ENCODE measurements around the gene GRIP1.

DNA sequence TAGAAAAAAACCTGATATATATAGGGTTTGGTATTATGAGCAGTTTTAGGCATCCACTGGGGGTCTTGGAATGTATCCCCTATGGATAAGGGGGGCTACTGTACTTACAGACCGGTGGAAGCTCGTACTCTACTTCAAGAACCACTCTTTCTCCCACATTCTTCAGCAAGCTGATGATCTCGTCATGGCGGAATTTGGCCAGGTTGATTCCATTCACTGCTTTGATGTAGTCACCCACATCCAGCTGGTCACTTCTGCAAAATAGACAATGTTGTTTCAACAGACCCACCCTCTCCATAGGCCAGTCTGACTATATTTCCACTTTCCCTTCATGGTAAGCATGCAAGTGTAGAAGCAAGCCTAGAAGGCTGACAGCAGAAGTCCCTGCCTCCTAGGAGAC lies 139.9 kb downstream of the GRIP1 start:
- TF ChIP-seq POLR2AphosphoS5 (IDR thresholded peaks at IDR 0.05; ENCODE audit: insufficient read depth in 1 of 2, low read depth in 1 of 2), result no peak
- no peak for TF ChIP-seq POLR2A (IDR thresholded peaks at IDR 0.05)
- TF ChIP-seq, protein P1, sequence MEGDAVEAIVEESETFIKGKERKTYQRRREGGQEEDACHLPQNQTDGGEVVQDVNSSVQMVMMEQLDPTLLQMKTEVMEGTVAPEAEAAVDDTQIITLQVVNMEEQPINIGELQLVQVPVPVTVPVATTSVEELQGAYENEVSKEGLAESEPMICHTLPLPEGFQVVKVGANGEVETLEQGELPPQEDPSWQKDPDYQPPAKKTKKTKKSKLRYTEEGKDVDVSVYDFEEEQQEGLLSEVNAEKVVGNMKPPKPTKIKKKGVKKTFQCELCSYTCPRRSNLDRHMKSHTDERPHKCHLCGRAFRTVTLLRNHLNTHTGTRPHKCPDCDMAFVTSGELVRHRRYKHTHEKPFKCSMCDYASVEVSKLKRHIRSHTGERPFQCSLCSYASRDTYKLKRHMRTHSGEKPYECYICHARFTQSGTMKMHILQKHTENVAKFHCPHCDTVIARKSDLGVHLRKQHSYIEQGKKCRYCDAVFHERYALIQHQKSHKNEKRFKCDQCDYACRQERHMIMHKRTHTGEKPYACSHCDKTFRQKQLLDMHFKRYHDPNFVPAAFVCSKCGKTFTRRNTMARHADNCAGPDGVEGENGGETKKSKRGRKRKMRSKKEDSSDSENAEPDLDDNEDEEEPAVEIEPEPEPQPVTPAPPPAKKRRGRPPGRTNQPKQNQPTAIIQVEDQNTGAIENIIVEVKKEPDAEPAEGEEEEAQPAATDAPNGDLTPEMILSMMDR (IDR thresholded peaks at IDR 0.05), result no peak

Measured in vagina (tissue), 2 donors.